Tibial artery (tissue), 4 donors: Measurements from ENCODE around the gene SLC44A2.

Source experiments
- DNase-seq, 2 donors: peaks; one replicate each; pipeline ENCODE4 v3.0.0-alpha.2; 2019
- H3K27ac ChIP-seq, 2 donors: fragments of 200-600 bp; sonication (generic) in 1 of 2; 1 replicate in 1 of 2; 2 replicates in 1 of 2; pipeline ENCODE4 v1.5.1; 2018 to 2019; ENCODE audit warnings: mild to moderate bottlenecking in 1 of 2
- H3K27me3 ChIP-seq, 2 donors: fragments of 200-600 bp; sonication (generic) in 1 of 2; one replicate each; pipeline versions ENCODE4 v1.5.1 to v1.6.0; 2016 to 2019
- H3K36me3 ChIP-seq, 3 donors: fragments of 200-600 bp; sonication (generic) in 2 of 3; one replicate each; pipeline ENCODE4 v1.5.1; 2016 to 2019; ENCODE audit warnings: mild to moderate bottlenecking in 2 of 3
- H3K4me1 ChIP-seq, 4 donors: fragments of 200-600 bp; sonication (generic) in 2 of 4; 1 replicate in 3 of 4; 2 replicates in 1 of 4; pipeline ENCODE4 v1.5.1; 2016 to 2019
- H3K4me3 ChIP-seq, 2 donors: fragments of 200-600 bp; sonication (generic) in 1 of 2; 1 replicate in 1 of 2; 2 replicates in 1 of 2; pipeline ENCODE4 v1.5.1; 2018 to 2019; ENCODE audit warnings: mild to moderate bottlenecking in 2 of 2
- H3K9me3 ChIP-seq, 3 donors: fragments of 200-600 bp; sonication (generic) in 1 of 3; one replicate each; pipeline ENCODE4 v1.5.1; 2016 to 2019
- CTCF ChIP-seq, 2 experiments: fragments of 200-600 bp in 1 of 2; fragments of 450-650 bp in 1 of 2; IDR thresholded peaks; one replicate each; pipeline ENCODE4 v1.5.1; 2017 to 2019; ENCODE audit warnings: antibody characterized with exemption in 2 of 2, mild to moderate bottlenecking in 1 of 2, moderate library complexity in 1 of 2
- intact Hi-C: fragments of 100-400 bp; cut with DNase I; formaldehyde crosslinking; loops from one replicate; pipeline ENCODE4 v1.15.0; 2023; ENCODE audit warnings: low total_unique reads

Gene SLC44A2

DNA sequence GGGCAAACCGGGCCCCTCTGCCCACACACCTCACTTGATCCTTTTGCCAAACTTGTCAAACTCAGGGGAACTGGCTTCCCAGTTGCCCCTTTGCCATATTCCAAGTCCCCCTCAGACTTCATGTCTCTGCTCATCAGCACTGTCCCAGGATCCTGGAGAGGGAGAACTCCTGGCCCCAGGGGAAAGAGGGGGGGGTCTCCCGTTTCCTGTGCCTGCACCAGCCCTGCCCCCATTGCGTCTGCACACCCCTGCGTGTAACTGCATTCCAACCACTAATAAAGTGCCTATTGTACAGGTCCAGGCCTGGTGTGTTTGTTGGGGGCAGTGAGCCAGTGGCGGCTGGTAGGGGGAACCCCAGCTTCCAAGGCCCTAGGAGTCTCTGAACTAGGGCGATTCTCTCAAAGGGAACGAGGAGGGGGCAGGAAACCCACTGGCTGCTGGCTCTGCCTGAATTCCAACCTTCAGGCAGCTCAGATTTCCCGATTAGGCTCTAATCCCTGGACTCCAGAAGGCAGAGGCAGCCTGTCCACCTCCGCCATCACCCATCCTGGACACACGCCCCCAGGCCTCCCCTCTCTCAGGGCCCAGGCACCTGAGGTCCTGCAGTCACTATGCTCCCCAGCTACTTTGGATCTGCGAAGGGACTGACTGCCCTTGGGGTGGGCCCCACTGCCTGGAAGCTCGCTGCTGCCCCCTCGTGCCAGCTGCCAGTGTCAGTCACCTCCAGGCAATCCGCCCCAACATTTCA lies 19.1 kb downstream of the SLC44A2 start:
- H3K27me3 ChIP-seq, result no peaks in the 10 kb centered on the region
- no peak overlapping the region for H3K4me3 ChIP-seq
- H3K4me1 ChIP-seq, result peaks cover 0 to 31% (median 9%) of the 10 kb centered on the region in 4 donors
- no peaks in the 10 kb centered on the region for H3K9me3 ChIP-seq
- intact Hi-C loops, result loop anchor here (2.0 kb wide), 1 partner anchor 64 kb away; no protein-coding TSS in a partner anchor
- peak; percentile 82 to 90 for DNase-seq
- H3K27ac ChIP-seq, result peak overlapping the region; percentile 52 to 55
- peaks cover 31 to 44% (median 38%) of the 10 kb centered on the region in 3 donors for H3K36me3 ChIP-seq
- TF ChIP-seq CTCF (IDR thresholded peaks at IDR 0.05), result peak; percentile 86 to 97

DNA sequence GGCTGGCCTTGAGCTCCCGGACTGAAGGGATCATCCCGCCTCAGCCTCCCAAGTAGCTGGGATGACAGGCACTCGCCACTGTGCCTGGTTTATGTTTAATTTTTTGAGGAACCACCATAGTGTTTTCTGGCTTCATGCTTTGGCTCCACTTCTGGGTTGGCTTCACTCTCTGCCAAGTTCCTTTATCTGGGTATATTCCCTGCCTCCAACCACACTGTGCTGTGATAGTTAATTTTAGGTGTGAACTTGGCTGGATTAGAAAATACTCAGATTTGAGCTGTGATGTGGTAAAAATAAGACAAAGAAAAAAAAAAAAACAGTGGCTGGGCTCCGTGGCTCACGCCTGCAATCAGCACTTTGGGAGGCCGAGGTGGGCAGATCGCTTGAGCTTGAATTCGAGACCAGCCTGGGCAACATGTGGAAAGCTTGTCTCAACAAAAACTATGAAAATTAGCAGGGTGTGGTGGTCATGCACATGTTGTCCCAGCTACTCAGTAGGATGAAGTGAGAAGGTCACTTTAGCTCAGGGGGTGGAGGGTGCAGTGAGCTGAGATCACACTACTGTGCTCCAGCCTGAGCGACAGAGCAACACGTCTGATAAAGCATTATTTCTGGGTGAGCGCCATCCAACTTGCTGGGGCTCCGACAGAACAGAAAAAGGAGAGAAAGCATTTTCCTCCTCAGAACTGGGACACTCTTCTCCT lies 21.3 kb downstream of the SLC44A2 start:
- TF ChIP-seq CTCF (IDR thresholded peaks at IDR 0.05), result no peak
- DNase-seq, result no peak
- Histone ChIP-seq H3K36me3 (peaks cover 11 to 22% (median 20%) of the 10 kb centered on the region in 3 donors), H3K9me3 (no peaks in the 10 kb centered on the region), H3K27ac (no peak overlapping the region), H3K4me3 (no peak overlapping the region), H3K4me1 (peaks cover 0 to 28% (median 9%) of the 10 kb centered on the region in 4 donors), H3K27me3 (no peaks in the 10 kb centered on the region)
- intact Hi-C loops, result no loop called here

- Histone ChIP-seq H3K4me3 (no peak overlapping the region), H3K27ac (no peak overlapping the region), H3K36me3 (peaks cover 0 to 7% (median 5%) of the 10 kb centered on the region in 3 donors), H3K27me3 (no peaks in the 10 kb centered on the region), H3K4me1 (peaks cover 0 to 22% (median 17%) of the 10 kb centered on the region in 4 donors), H3K9me3 (no peaks in the 10 kb centered on the region)
- TF ChIP-seq CTCF (IDR thresholded peaks at IDR 0.05), result no peak
- no peak for DNase-seq
- intact Hi-C loops, result no loop called here
These were observed 23.0 kb downstream of the SLC44A2 start for GRCh38 chr19:10648360-10648759.

- no peak for DNase-seq
- TF ChIP-seq CTCF (IDR thresholded peaks at IDR 0.05), result no peak
- H3K27ac ChIP-seq, result no peak overlapping the region
These were observed 26.5 kb downstream of the SLC44A2 start for GRCh38 chr19:10651851-10652250.

GRCh38 chr19:10653482-10653731 lies 28.1 kb downstream of the SLC44A2 start:
- peaks cover 0 to 43% (median 16%) of the 10 kb centered on the region in 4 donors for H3K4me1 ChIP-seq
- no peak for TF ChIP-seq CTCF (IDR thresholded peaks at IDR 0.05)

More at GRCh38 chr19:10651851-10652250, 26.5 kb downstream of the SLC44A2 start:
- Histone ChIP-seq H3K4me3 (no peak overlapping the region), H3K4me1 (peaks cover 0 to 32% (median 16%) of the 10 kb centered on the region in 4 donors), H3K27me3 (no peaks in the 10 kb centered on the region), H3K9me3 (no peaks in the 10 kb centered on the region), H3K36me3 (no peaks in the 10 kb centered on the region)
- intact Hi-C loops, result no loop called here

More at GRCh38 chr19:10653482-10653731, 28.1 kb downstream of the SLC44A2 start:
- Histone ChIP-seq H3K9me3 (no peaks in the 10 kb centered on the region), H3K27ac (peak overlapping the region; percentile 98), H3K36me3 (no peaks in the 10 kb centered on the region), H3K4me3 (peak overlapping the region; percentile 90 to 98), H3K27me3 (no peaks in the 10 kb centered on the region)
- intact Hi-C loops, result no loop called here
- no peak for DNase-seq
